ENCODE data around the gene PACRG. TPM values are rescaled to one million over a fixed set of nuclear protein-coding genes. Genes with fewer than 3 reads are reported as not detected.
A peak's percentile ranks its signal among the peaks of the same experiment; 100 is the strongest.

The PACRG gene
- total and polyA plus RNA-seq, 12 donors = 2.1 to 34.6 (median 10.0) TPM

GRCh38 chr6:163345931-163346330, 618.2 kb downstream of the PACRG start:
- DNase-seq = no peak
- Histone ChIP-seq H3K36me3 (no peaks in the 10 kb centered on the region), H3K27me3 (no peaks in the 10 kb centered on the region), H3K4me1 (peaks cover 8 to 48% (median 32%) of the 10 kb centered on the region in 9 donors), H3K4me3 (no peak overlapping the region), H3K27ac (peak overlapping the region in 4 of 10 donors; percentile 31 to 61 (median 58)), H3K9me3 (no peaks in the 10 kb centered on the region)
- intact Hi-C loops (cut with DNase I) = loop anchor here in 2 of 10 donors (10.0 kb wide), 2 partner anchors 49 to 609 kb away; no protein-coding TSS in a partner anchor
- 80 to 82% methylated on average over 8 of the region's 8 CpGs for WGBS, 2 donors
- ATAC-seq = peak in 1 of 8 donors; percentile 3
- no peak for TF ChIP-seq CTCF (IDR thresholded peaks at IDR 0.05)

DNA sequence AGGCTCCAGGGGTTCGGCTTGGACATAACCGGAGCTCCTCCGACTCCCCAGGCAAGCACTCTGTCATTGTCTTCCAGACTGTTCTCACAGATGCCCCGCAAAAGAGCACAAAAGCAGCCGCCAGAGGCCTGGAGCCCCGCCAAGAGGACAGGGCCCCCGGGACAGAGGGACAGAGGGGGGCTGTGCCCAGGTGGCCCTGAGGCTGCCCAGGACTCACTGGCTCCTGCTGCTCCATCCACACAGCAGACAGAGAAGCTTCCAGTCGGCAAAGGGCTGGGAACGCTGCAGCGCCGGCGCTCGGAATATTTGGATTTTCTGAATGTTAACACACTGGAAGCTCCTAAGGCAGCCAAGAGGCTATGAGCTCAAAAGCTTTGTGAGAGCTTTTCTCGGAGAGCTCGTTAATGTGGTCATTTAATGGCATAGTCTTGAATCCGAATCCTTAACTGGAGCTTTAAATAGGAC, 618.8 kb downstream of the PACRG start:
- Histone ChIP-seq H3K4me1 (peaks cover 8 to 43% (median 28%) of the 10 kb centered on the region in 9 donors), H3K27ac (peak overlapping the region in 9 of 10 donors; percentile 22 to 61 (median 54)), H3K27me3 (no peaks in the 10 kb centered on the region), H3K4me3 (peak overlapping the region in 1 of 10 donors; percentile 21), H3K9me3 (no peaks in the 10 kb centered on the region), H3K36me3 (no peaks in the 10 kb centered on the region)
- WGBS, 2 donors = 34 to 38% methylated on average over 16 of the region's 16 CpGs
- DNase-seq (no peak), ATAC-seq (peak; percentile 19 to 56 (median 34))
- intact Hi-C loops (cut with DNase I) = loop anchor here in 2 of 10 donors (10.0 kb wide), 2 partner anchors 48 to 608 kb away; no protein-coding TSS in a partner anchor
- TF ChIP-seq CTCF (IDR thresholded peaks at IDR 0.05) = no peak

DNA sequence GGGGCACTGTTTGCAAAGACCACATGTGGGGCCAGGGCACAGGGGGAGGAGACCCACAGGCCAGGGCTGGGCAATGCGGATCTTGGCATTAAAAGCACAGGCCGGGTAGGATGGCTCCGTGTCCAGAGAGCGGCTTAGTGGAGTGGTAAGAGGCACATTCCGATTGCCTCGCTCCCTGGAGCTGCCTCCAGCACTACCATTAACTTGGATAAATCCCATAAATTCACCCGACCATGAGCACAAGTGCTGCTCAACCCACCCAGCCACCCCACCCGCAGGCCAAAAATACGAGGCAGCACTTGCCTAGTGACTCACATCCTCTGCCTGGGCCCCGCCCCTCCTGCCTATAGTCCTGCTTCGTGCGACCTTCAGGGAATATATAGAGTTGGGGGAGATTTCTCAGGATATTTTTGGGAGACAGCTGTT, 619.3 kb downstream of the PACRG start:
- no peaks in the 10 kb centered on the region for H3K27me3 ChIP-seq
- H3K9me3 ChIP-seq = no peaks in the 10 kb centered on the region
- intact Hi-C loops (cut with DNase I) = loop anchor here in 2 of 10 donors (10.0 kb wide), 2 partner anchors 48 to 608 kb away; no protein-coding TSS in a partner anchor
- peak overlapping the region in 9 of 10 donors; percentile 22 to 61 (median 54) for H3K27ac ChIP-seq
- H3K4me1 ChIP-seq = peaks cover 6 to 38% (median 23%) of the 10 kb centered on the region in 9 donors
- H3K36me3 ChIP-seq = no peaks in the 10 kb centered on the region
- WGBS, 2 donors = 57 to 64% methylated on average over 12 of the region's 12 CpGs
- no peak for DNase-seq
- H3K4me3 ChIP-seq = no peak overlapping the region
- ATAC-seq = peak in 7 of 8 donors; percentile 21 to 43 (median 31)
- no peak for TF ChIP-seq CTCF (IDR thresholded peaks at IDR 0.05)

DNA sequence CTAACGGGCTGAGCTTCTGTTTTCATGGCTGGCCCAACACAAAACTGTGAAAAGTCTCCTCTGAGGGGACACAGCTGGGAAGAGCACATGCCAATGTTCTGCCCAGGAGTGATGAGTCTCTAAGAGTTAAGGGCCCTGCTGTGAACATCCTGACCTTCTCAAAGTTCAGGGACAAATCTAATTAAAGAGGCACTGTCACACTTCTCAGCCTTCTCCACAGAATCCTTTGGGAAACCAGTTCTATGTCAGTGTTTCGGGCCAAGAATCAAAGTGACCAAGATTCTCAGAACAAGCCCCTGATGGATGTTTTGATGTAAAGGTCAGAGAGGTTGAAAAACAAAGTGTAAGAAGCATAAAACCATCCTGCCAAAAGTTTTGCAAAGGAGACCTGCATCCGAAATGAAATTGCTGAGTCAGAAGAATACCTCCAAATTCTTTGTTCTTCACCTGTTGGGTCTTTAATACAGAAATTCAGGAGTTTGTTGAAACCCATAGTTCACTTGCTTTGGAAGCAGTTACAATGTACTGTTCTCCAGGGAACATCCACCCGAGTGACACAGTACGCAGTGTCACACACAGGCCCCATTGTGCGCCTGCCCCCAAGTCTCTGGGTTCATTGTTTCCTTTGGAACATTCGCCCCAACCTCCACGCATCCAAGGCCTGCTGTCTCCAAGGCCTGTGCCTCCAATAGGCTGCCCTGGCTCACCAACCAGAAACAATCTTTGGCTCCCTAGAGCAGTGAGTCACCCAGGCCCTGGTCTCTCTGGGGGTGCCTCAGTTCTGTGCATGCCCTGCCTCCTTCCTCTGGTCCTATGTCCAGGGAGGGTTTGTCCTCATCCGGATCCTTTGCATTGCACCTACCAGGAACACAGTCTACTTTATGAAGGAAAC, 621.3 kb downstream of the PACRG start:
- Histone ChIP-seq H3K36me3 (no peaks in the 10 kb centered on the region), H3K27me3 (no peaks in the 10 kb centered on the region), H3K4me1 (peaks cover 3 to 37% (median 20%) of the 10 kb centered on the region in 9 donors), H3K27ac (no peak overlapping the region), H3K4me3 (no peak overlapping the region), H3K9me3 (no peaks in the 10 kb centered on the region)
- TF ChIP-seq CTCF (IDR thresholded peaks at IDR 0.05) = no peak
- DNase-seq (no peak), ATAC-seq (peak in 2 of 8 donors; percentile 12 to 27)
- intact Hi-C loops (cut with DNase I) = loop anchor here in 2 of 10 donors (10.0 kb wide), 2 partner anchors 46 to 606 kb away; no protein-coding TSS in a partner anchor
- 86 to 92% methylated on average over 9 of the region's 9 CpGs for WGBS, 2 donors

Data from heart right ventricle (tissue), 16 donors.